Fibroblast of lung (primary cell): ENCODE results near the gene LYPLA2. TPM values are rescaled to one million over a fixed set of nuclear protein-coding genes. Genes with fewer than 3 reads are reported as not detected.

Experiments
- DNase-seq, 2 donors: peaks; one replicate each; pipeline versions ENCODE4 v3.0.0 to v3.0.0-alpha.2; 2010; ENCODE audit warnings: low read depth in 2 of 2
- H2AFZ ChIP-seq: 2 replicates; pipeline ENCODE4 v1.5.1; 2012; ENCODE audit warnings: low read length, control low read depth, inconsistent platforms
- H3K27ac ChIP-seq: 2 replicates; pipeline ENCODE4 v1.5.1; 2011; ENCODE audit warnings: low read length, control low read depth; ENCODE audit not compliant: insufficient read depth
- H3K27me3 ChIP-seq: 2 replicates; pipeline ENCODE4 v1.5.1; 2011; ENCODE audit warnings: mild to moderate bottlenecking, low read length; ENCODE audit not compliant: control insufficient read depth, insufficient read depth
- H3K36me3 ChIP-seq: 2 replicates; pipeline ENCODE4 v1.5.1; 2011; ENCODE audit warnings: low read length; ENCODE audit not compliant: control insufficient read depth, insufficient read depth
- H3K4me1 ChIP-seq: 2 replicates; pipeline ENCODE4 v1.5.1; 2011; ENCODE audit warnings: low read length; ENCODE audit not compliant: control insufficient read depth, insufficient read depth; ENCODE audit errors: extremely low read depth
- H3K4me2 ChIP-seq: 2 replicates; pipeline ENCODE4 v1.5.1; 2011; ENCODE audit warnings: low read length, control low read depth; ENCODE audit not compliant: insufficient read depth; ENCODE audit errors: extremely low read depth
- H3K4me3 ChIP-seq, 4 experiments: fragments of 200-600 bp in 1 of 4; sonication (generic) in 1 of 4; replicated peaks in 1 of 4; 2 replicates each; pipeline ENCODE4 v1.5.1; 2011 to 2016; ENCODE audit warnings: low read length in 4 of 4, low read depth in 3 of 4, mild to moderate bottlenecking in 3 of 4, control low read depth in 2 of 4, inconsistent platforms in 1 of 4, mixed read lengths in 1 of 4; ENCODE audit not compliant: insufficient read depth in 1 of 4; ENCODE audit errors: control extremely low read depth in 1 of 4
- H3K79me2 ChIP-seq: 2 replicates; pipeline ENCODE4 v1.5.1; 2012; ENCODE audit warnings: mild to moderate bottlenecking, low read length, inconsistent platforms; ENCODE audit not compliant: control insufficient read depth, insufficient read depth
- H3K9ac ChIP-seq: 2 replicates; pipeline ENCODE4 v1.5.1; 2011; ENCODE audit warnings: mild to moderate bottlenecking, low read length, control low read depth; ENCODE audit not compliant: insufficient read depth
- H3K9me3 ChIP-seq: 2 replicates; pipeline ENCODE4 v1.5.1; 2012; ENCODE audit warnings: low read depth, low read length; ENCODE audit not compliant: control insufficient read depth, insufficient read depth
- H4K20me1 ChIP-seq: 2 replicates; pipeline ENCODE4 v1.5.1; 2011; ENCODE audit warnings: low read length; ENCODE audit not compliant: control insufficient read depth, insufficient read depth; ENCODE audit errors: extremely low read depth
- CTCF ChIP-seq, 2 donors: IDR thresholded peaks in 1 of 2; conservative IDR thresholded peaks in 1 of 2; 1 replicate in 1 of 2; 2 replicates in 1 of 2; pipeline ENCODE4 v1.5.1; 2011 to 2012; ENCODE audit warnings: low read length in 2 of 2, control low read depth in 1 of 2, inconsistent platforms in 1 of 2, low read depth in 1 of 2, mild to moderate bottlenecking in 1 of 2
- EZH2 ChIP-seq: IDR thresholded peaks from 2 replicates; pipeline ENCODE4 v1.5.1; 2012; ENCODE audit warnings: low read length, control low read depth, mild to moderate bottlenecking; ENCODE audit errors: missing control alignments
- polyA plus RNA-seq, 2 donors: library from polyadenylated mRNA; depleted of rRNA in 1 of 2; stranded (reverse) in 1 of 2; unstranded in 1 of 2; fragments of >200 nt; gene quantifications; 2 replicates each; pipeline ENCODE4 v1.2.1, GENCODE V29; 2011 to 2012; ENCODE audit warnings: missing spikeins in 1 of 2
- total RNA-seq: library from RNA; depleted of rRNA; stranded (reverse); fragments of >200 nt; gene quantifications from 2 replicates; pipeline ENCODE4 v1.2.1, GENCODE V29; 2014

Gene LYPLA2
- total and polyA plus RNA-seq, 2 donors (not counting 1 experiment from before 2014, with no cell fraction given), result 20.4 to 29.2 TPM

GRCh38 chr1:23751050-23751814, 39.7 kb upstream of the LYPLA2 start:
- no peaks in the 10 kb centered on the region for H4K20me1 ChIP-seq
- no peaks in the 10 kb centered on the region for H3K27me3 ChIP-seq
- peaks cover 40% of the 10 kb centered on the region for H3K79me2 ChIP-seq
- H3K4me1 ChIP-seq, result peaks cover 2% of the 10 kb centered on the region
- H3K4me2 ChIP-seq, result no peak overlapping the region
- no peaks in the 10 kb centered on the region for H3K9me3 ChIP-seq
- H3K36me3 ChIP-seq, result peaks cover 30% of the 10 kb centered on the region
- DNase-seq, result peak; percentile 26 to 66
- H3K27ac ChIP-seq, result peak overlapping the region; percentile 10
- H2AFZ ChIP-seq, result no peak overlapping the region
- TF ChIP-seq CTCF (conservative IDR thresholded peaks at IDR 0.05 in 1 of 2, IDR thresholded peaks at IDR 0.05 in 1 of 2; ENCODE audit: low read depth in 1 of 2, low read length in 2 of 2) (peak; percentile 68 to 70), EZH2 (no peak)
- no peak overlapping the region for H3K4me3 ChIP-seq
- no peak overlapping the region for H3K9ac ChIP-seq

GRCh38 chr1:23751815-23752200, 39.1 kb upstream of the LYPLA2 start:
- TF ChIP-seq CTCF (conservative IDR thresholded peaks at IDR 0.05 in 1 of 2, IDR thresholded peaks at IDR 0.05 in 1 of 2; ENCODE audit: low read depth in 1 of 2, low read length in 2 of 2) (no peak), EZH2 (no peak)
- no peak overlapping the region for H3K27ac ChIP-seq
- peaks cover 6% of the 10 kb centered on the region for H3K4me1 ChIP-seq
- DNase-seq, result no peak
- peaks cover 35% of the 10 kb centered on the region for H3K36me3 ChIP-seq
- H3K27me3 ChIP-seq, result no peaks in the 10 kb centered on the region
- H3K9me3 ChIP-seq, result no peaks in the 10 kb centered on the region
- peaks cover 36% of the 10 kb centered on the region for H3K79me2 ChIP-seq
- no peak overlapping the region for H3K9ac ChIP-seq
- no peak overlapping the region for H3K4me3 ChIP-seq
- no peaks in the 10 kb centered on the region for H4K20me1 ChIP-seq
- H3K4me2 ChIP-seq, result no peak overlapping the region
- no peak overlapping the region for H2AFZ ChIP-seq

GRCh38 chr1:23752909-23753308, 38.0 kb upstream of the LYPLA2 start:
- H3K27ac ChIP-seq, result no peak overlapping the region
- no peak overlapping the region for H2AFZ ChIP-seq
- DNase-seq, result no peak
- H3K4me2 ChIP-seq, result no peak overlapping the region
- no peaks in the 10 kb centered on the region for H3K9me3 ChIP-seq
- H3K4me3 ChIP-seq, result no peak overlapping the region
- H4K20me1 ChIP-seq, result no peaks in the 10 kb centered on the region
- no peaks in the 10 kb centered on the region for H3K27me3 ChIP-seq
- H3K4me1 ChIP-seq, result peaks cover 8% of the 10 kb centered on the region
- H3K9ac ChIP-seq, result no peak overlapping the region
- peaks cover 38% of the 10 kb centered on the region for H3K36me3 ChIP-seq
- TF ChIP-seq EZH2, result no peak
- TF ChIP-seq CTCF (conservative IDR thresholded peaks at IDR 0.05 in 1 of 2, IDR thresholded peaks at IDR 0.05 in 1 of 2; ENCODE audit: low read depth in 1 of 2, low read length in 2 of 2), result no peak
- H3K79me2 ChIP-seq, result peaks cover 28% of the 10 kb centered on the region
